Measurements from ENCODE around the gene PCDH15. TPM values are rescaled to one million over a fixed set of nuclear protein-coding genes. Genes with fewer than 3 reads are reported as not detected.

Gene PCDH15
- total and polyA plus RNA-seq, 2 experiments from 2014 or later, result 0.29 to 0.66 TPM

- H3K27me3 ChIP-seq (ENCODE audit: insufficient read depth), result no peaks in the 10 kb centered on the region
- Mint-ChIP-seq H3K27ac (no peak overlapping the region), H3K4me1 (peaks cover 7% of the 10 kb centered on the region; the same call in 1 of the 3 replicates), H3K4me3 (no peak overlapping the region), H3K9me3 (no peaks in the 10 kb centered on the region), H3K27me3 (ENCODE audit: insufficient read depth, low read depth, poor library complexity) (no peaks in the 10 kb centered on the region), H3K36me3 (ENCODE audit: low read depth) (no peaks in the 10 kb centered on the region)
- no peaks in the 10 kb centered on the region for H3K4me1 ChIP-seq (ENCODE audit: insufficient read depth)
- no peak overlapping the region for H3K4me3 ChIP-seq
- DNase-seq (ENCODE audit: low spot score), result no peak
- H3K79me2 ChIP-seq (replicated peaks; ENCODE audit: insufficient read depth), result no peaks in the 10 kb centered on the region
- H4K20me1 ChIP-seq (replicated peaks; ENCODE audit: insufficient read depth), result no peaks in the 10 kb centered on the region
- no peak overlapping the region for H2AFZ ChIP-seq
- TF ChIP-seq ZNF331 (CRISPR knock-in tag; IDR thresholded peaks at IDR 0.05; ENCODE audit: low read depth) (no peak), CREB1 (CRISPR knock-in tag; IDR thresholded peaks at IDR 0.05; ENCODE audit: low read depth) (no peak), STAT1 (IDR thresholded peaks at IDR 0.05; ENCODE audit: unreplicated experiment) (no peak), ZNF462 (CRISPR knock-in tag; IDR thresholded peaks at IDR 0.05) (no peak), JUNB (IDR thresholded peaks at IDR 0.05; ENCODE audit: unreplicated experiment) (no peak), CTCF (conservative IDR thresholded peaks at IDR 0.05; ENCODE audit: low read depth in 2 of 2) (no peak), POLR2AphosphoS5 (IDR thresholded peaks at IDR 0.05; ENCODE audit: low read depth) (no peak)
- TF ChIP-seq, protein P1, sequence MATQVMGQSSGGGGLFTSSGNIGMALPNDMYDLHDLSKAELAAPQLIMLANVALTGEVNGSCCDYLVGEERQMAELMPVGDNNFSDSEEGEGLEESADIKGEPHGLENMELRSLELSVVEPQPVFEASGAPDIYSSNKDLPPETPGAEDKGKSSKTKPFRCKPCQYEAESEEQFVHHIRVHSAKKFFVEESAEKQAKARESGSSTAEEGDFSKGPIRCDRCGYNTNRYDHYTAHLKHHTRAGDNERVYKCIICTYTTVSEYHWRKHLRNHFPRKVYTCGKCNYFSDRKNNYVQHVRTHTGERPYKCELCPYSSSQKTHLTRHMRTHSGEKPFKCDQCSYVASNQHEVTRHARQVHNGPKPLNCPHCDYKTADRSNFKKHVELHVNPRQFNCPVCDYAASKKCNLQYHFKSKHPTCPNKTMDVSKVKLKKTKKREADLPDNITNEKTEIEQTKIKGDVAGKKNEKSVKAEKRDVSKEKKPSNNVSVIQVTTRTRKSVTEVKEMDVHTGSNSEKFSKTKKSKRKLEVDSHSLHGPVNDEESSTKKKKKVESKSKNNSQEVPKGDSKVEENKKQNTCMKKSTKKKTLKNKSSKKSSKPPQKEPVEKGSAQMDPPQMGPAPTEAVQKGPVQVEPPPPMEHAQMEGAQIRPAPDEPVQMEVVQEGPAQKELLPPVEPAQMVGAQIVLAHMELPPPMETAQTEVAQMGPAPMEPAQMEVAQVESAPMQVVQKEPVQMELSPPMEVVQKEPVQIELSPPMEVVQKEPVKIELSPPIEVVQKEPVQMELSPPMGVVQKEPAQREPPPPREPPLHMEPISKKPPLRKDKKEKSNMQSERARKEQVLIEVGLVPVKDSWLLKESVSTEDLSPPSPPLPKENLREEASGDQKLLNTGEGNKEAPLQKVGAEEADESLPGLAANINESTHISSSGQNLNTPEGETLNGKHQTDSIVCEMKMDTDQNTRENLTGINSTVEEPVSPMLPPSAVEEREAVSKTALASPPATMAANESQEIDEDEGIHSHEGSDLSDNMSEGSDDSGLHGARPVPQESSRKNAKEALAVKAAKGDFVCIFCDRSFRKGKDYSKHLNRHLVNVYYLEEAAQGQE (IDR thresholded peaks at IDR 0.05; ENCODE audit: unreplicated experiment), result no peak
- ATAC-seq, result no peak
- no peak overlapping the region for H3K4me2 ChIP-seq
- H3F3A ChIP-seq (replicated peaks; ENCODE audit: low read depth), result no peaks in the 10 kb centered on the region
- H3K27ac ChIP-seq (ENCODE audit: low read depth), result no peak overlapping the region
- no peaks in the 10 kb centered on the region for H3K36me3 ChIP-seq (ENCODE audit: insufficient read depth)
- H3K9me2 ChIP-seq (ENCODE audit: insufficient read depth), result no peaks in the 10 kb centered on the region
Measured at GRCh38 chr10:53903756-53904155, 897.3 kb downstream of the PCDH15 start.
